ENCODE results near the gene LAX1.

Gene LAX1

DNA sequence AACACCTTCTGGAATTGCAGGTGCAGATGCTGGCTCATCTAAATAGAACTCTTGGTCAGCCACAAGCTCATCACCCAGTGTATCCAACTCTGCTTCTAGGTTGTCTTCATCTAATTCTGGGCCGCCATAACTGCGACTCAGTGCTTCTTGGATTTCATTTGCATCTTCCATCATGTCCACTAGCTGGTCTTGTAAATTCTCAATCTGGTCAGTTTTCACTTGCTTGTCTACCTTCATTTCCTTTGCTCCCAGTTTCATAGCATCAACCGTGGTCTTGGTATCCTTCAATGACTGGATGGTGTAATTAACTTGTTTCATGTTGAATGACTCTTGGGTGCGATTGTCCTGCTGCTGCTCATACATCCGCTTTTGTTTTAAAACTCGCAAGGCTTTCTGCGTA is 40.7 kb downstream of the LAX1 start:
- intact Hi-C loops (cut with DNase I; ENCODE audit: low total_unique reads) = no loop called here
- Histone ChIP-seq H3K4me3 (no peak overlapping the region), H3K27ac (no peak overlapping the region), H3K27me3 (no peaks in the 10 kb centered on the region), H3K9me3 (no peaks in the 10 kb centered on the region), H3K36me3 (peaks cover 0 to 31% (median 6%) of the 10 kb centered on the region in 3 donors), H3K4me1 (peaks cover 0 to 65% (median 10%) of the 10 kb centered on the region in 4 donors)
- no peak for TF ChIP-seq CTCF (IDR thresholded peaks at IDR 0.05)
- no peak for DNase-seq

DNA sequence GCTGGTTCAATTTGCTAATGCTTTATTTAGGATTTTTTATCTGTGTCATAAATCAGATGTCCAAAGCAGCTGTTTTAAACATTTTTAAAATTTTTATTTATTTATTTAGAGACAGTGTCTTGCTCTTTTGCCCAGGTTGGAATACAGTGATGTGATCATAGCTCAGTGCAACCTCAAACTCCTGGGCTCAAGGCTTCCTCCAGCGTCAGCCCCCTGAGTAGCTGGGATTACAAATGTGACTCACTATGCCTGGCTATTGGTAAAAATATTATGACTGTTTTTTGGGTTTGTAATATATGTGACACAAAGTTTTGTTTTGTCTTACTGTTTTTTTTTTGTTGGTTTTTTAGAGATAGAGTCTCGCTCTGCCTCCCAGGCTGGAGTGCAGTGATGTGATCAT is 42.2 kb downstream of the LAX1 start:
- Histone ChIP-seq H3K9me3 (no peaks in the 10 kb centered on the region), H3K27me3 (no peaks in the 10 kb centered on the region), H3K36me3 (peaks cover 0 to 36% (median 6%) of the 10 kb centered on the region in 3 donors), H3K27ac (peak overlapping the region in 1 of 2 donors; percentile 44), H3K4me3 (no peak overlapping the region), H3K4me1 (peaks cover 0 to 56% (median 12%) of the 10 kb centered on the region in 4 donors)
- DNase-seq = no peak
- intact Hi-C loops (cut with DNase I; ENCODE audit: low total_unique reads) = no loop called here
- no peak for TF ChIP-seq CTCF (IDR thresholded peaks at IDR 0.05)

GRCh38 chr1:203813581-203814341 is 48.8 kb downstream of the LAX1 start:
- Histone ChIP-seq H3K36me3 (peaks cover 31 to 52% (median 33%) of the 10 kb centered on the region in 3 donors), H3K9me3 (no peaks in the 10 kb centered on the region), H3K27me3 (no peaks in the 10 kb centered on the region), H3K4me1 (peaks cover 0 to 21% (median 5%) of the 10 kb centered on the region in 4 donors), H3K27ac (no peak overlapping the region), H3K4me3 (no peak overlapping the region)
- no peak for TF ChIP-seq CTCF (IDR thresholded peaks at IDR 0.05)
- intact Hi-C loops (cut with DNase I; ENCODE audit: low total_unique reads) = no loop called here
- no peak for DNase-seq

DNA sequence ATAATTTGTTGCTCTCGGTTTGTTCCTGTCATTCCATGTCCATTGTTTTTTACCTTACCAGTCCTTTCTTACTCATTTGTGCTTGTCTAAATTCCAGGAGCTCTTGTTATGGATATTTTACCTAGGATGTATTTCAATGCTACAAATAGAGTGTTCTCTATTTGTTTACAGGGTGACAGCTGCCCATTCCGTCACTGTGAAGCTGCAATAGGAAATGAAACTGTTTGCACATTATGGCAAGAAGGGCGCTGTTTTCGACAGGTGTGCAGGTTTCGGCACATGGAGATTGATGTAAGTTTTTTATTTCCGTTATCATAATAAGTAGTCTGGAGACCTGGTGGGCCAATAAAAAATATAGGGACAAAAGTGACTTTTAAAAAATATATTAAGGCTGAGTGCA is 53.4 kb downstream of the LAX1 start:
- intact Hi-C loops (cut with DNase I; ENCODE audit: low total_unique reads) = no loop called here
- H3K27me3 ChIP-seq = no peaks in the 10 kb centered on the region
- H3K27ac ChIP-seq = no peak overlapping the region
- no peaks in the 10 kb centered on the region for H3K4me1 ChIP-seq
- peaks cover 71 to 85% (median 72%) of the 10 kb centered on the region in 3 donors for H3K36me3 ChIP-seq
- no peak overlapping the region for H3K4me3 ChIP-seq
- no peak for DNase-seq
- TF ChIP-seq CTCF (IDR thresholded peaks at IDR 0.05) = no peak
- H3K9me3 ChIP-seq = no peaks in the 10 kb centered on the region

DNA sequence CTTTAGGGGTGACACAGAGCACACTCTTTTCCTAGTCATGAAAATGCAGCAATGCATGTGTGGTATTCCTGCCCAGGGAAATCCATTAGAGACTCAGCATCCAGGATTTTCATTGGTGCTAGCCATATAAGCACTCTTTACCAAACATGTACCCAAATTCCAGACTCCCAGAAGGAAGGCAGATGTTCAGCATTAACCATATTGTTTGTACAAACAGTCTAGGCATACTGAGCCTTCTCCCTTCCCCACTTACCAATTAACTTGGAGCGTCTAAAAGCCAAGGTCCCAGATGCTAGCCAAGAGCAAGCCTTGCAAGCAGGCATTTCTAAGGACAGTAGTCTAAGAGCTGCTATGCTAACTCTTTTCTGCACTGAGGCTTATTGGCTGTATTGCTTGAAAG is 58.3 kb downstream of the LAX1 start:
- H3K27me3 ChIP-seq = no peaks in the 10 kb centered on the region
- H3K36me3 ChIP-seq = peaks cover 53 to 72% (median 55%) of the 10 kb centered on the region in 3 donors
- peaks cover 0 to 6% (median 0%) of the 10 kb centered on the region in 4 donors for H3K4me1 ChIP-seq
- no peak for TF ChIP-seq CTCF (IDR thresholded peaks at IDR 0.05)
- no peak for DNase-seq
- no peak overlapping the region for H3K4me3 ChIP-seq
- intact Hi-C loops (cut with DNase I; ENCODE audit: low total_unique reads) = no loop called here
- no peak overlapping the region for H3K27ac ChIP-seq
- H3K9me3 ChIP-seq = no peaks in the 10 kb centered on the region

All from tibial artery (tissue), 4 donors.